Stimulated activated CD8-positive, alpha-beta memory T cell treated with anti-CD3 and anti-CD28 coated beads, Interleukin-7, amount 100 ng/mL, for 1 hour (primary cell): Measurements from ENCODE around the gene GRIK4.
"Not testable (repeated sequence)": the region's sequence is repeated elsewhere in the genome, so short reads cannot be mapped to it uniquely, and the experiment has no call there.

ENCODE experiments used
- DNase-seq, 2 donors: peaks; one replicate each; pipeline ENCODE4 v3.0.0-alpha.2; 2020; ENCODE audit warnings: low read depth in 2 of 2

Gene GRIK4

GRCh38 chr11:120778685-120779490 is 267.3 kb downstream of the GRIK4 start:
- DNase-seq = no peak

- no peak for DNase-seq
Observed at GRCh38 chr11:120780239-120780638, 268.7 kb downstream of the GRIK4 start.

GRCh38 chr11:120781486-120782120 is 270.1 kb downstream of the GRIK4 start:
- DNase-seq = no peak

- no peak for DNase-seq
Observed at GRCh38 chr11:120784566-120785251, 273.2 kb downstream of the GRIK4 start.

- no peak for DNase-seq
Observed at GRCh38 chr11:120785576-120785975, 274.0 kb downstream of the GRIK4 start.

GRCh38 chr11:120786206-120786735 is 274.7 kb downstream of the GRIK4 start:
- no peak for DNase-seq

GRCh38 chr11:120787224-120787623 is 275.7 kb downstream of the GRIK4 start:
- DNase-seq = not testable (repeated sequence)

GRCh38 chr11:120789391-120789790 is 277.8 kb downstream of the GRIK4 start:
- DNase-seq = no peak

- no peak for DNase-seq
Observed at GRCh38 chr11:120792306-120792705, 280.8 kb downstream of the GRIK4 start.

- DNase-seq = no peak
Observed at GRCh38 chr11:120793150-120793549, 281.6 kb downstream of the GRIK4 start.

- DNase-seq = no peak
Observed at GRCh38 chr11:120793806-120794479, 282.4 kb downstream of the GRIK4 start.

GRCh38 chr11:120794748-120795147 is 283.2 kb downstream of the GRIK4 start:
- no peak for DNase-seq

- no peak for DNase-seq
Observed at GRCh38 chr11:120795185-120795584, 283.6 kb downstream of the GRIK4 start.

- no peak for DNase-seq
Observed at GRCh38 chr11:120797143-120797542, 285.6 kb downstream of the GRIK4 start.

GRCh38 chr11:120798854-120799253 is 287.3 kb downstream of the GRIK4 start:
- no peak for DNase-seq

- DNase-seq = no peak
Observed at GRCh38 chr11:120800206-120800605, 288.7 kb downstream of the GRIK4 start.

GRCh38 chr11:120801801-120802689 is 290.5 kb downstream of the GRIK4 start:
- peak in 1 of 2 donors; percentile 31 for DNase-seq

- no peak for DNase-seq
Observed at GRCh38 chr11:120805960-120806555, 294.5 kb downstream of the GRIK4 start.

- no peak for DNase-seq
Observed at GRCh38 chr11:120807414-120808150, 296.0 kb downstream of the GRIK4 start.

GRCh38 chr11:120808616-120809050 is 297.1 kb downstream of the GRIK4 start:
- no peak for DNase-seq
